HG03060 (cell line): ENCODE results near the gene CFAP410.

ENCODE experiments used
- ATAC-seq: cut with Tn5 transposase; IDR thresholded peaks from one replicate; pipeline ENCODE4 v1.9.1; 2021; ENCODE audit warnings: low read depth, moderate number of reproducible peaks; ENCODE audit not compliant: unreplicated experiment

Gene CFAP410

DNA sequence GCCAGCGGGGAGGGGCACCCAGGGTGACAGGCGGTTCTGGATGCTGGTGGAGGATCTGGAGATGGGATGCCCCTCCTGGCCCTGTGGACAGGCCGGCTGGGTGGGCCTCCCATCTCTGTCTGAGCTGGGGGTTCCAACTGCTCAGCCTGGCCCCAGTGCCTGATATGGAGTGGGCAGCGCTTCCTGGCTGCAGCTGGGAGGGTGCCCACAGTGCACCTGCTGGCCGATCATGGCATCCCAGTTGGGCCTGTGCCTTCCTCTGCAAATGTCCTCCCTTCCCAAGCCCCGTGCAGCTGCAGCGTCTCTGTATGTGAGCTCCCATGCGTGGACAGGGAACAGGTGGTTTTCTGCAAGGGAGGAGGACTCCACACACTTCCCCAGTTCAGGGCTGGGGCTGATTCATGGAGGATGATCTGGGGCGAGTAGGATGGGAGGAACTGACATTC lies 37.2 kb downstream of the CFAP410 start:
- ATAC-seq, result no peak

GRCh38 chr21:44301141-44301540 lies 38.0 kb downstream of the CFAP410 start:
- ATAC-seq, result no peak

- ATAC-seq, result no peak
Measured at GRCh38 chr21:44300262-44300959, 38.8 kb downstream of the CFAP410 start.

- ATAC-seq, result no peak
Measured at GRCh38 chr21:44299458-44300261, 39.5 kb downstream of the CFAP410 start, which contains the start of gene PFKL. PFKL (plus strand) TSS chr21:44300053; CDS start chr21:44300106, 53 bp downstream.

GRCh38 chr21:44299085-44299457 lies 40.1 kb downstream of the CFAP410 start:
- no peak for ATAC-seq

DNA sequence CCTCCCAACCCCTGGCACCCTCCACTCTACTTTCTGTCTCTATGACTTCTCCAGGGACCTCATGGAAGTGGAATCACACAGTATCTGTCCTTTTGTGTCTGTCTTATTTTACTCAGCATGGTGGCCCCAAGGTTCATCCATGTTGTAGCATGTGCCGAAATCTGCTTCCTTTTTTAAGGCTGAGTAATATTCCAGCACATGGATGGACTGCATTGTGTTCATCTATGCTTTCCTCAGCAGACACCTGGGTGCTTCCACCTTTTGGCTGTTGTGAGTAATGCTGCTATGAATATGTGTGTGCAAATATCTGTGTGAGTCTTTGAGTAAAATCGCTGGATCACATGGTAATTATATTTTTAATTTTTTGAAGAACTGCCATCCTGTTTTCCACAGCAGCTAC lies 40.9 kb downstream of the CFAP410 start:
- ATAC-seq, result no peak

DNA sequence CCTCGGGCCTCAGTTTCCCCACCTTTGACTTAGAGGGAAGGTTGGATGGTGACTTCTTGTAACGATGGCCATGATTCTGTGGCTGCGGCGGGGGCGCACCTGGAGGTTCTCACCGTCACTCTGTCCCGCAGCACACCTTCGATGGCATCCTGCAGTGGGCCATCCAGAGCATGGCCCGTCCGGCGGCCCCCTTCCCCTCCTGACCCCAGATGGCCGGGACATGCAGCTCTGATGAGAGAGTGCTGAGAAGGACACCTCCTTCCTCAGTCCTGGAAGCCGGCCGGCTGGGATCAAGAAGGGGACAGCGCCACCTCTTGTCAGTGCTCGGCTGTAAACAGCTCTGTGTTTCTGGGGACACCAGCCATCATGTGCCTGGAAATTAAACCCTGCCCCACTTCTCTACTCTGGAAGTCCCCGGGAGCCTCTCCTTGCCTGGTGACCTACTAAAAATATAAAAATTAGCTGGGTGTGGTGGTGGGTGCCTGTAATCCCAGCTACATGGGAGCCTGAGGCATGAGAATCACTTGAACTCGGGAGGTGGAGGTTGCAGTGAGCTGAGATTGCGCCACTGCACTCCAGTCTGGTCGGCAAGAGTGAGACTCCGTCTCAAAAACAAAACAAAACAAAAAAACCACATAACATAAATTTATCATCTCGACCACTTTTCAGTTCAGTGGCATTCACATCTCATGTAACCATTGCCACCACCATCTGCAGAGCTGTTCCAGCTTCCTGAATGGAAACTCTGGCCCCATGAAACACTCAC lies 41.5 kb downstream of the CFAP410 start:
- no peak for ATAC-seq

DNA sequence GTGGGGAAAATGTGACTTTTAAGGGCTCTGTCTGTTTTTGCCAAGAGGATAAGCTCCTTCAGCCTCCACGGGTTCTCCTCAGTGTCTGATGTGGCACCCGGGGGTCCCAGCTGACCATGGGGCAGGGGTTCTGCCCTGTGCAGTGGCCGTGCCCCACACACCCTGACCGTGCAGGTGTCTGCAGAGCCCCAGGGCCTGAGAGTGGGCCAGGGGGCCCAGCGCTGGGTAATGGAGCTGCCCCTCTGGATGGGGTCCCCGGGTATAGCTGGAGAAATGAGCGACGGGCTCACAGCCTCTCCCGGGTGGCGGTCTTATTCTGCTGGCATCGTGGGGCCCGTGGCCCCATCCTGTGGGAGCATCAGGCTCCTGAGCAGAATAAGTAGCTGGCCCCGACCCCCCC lies 42.3 kb downstream of the CFAP410 start:
- no peak for ATAC-seq

GRCh38 chr21:44296103-44296519 lies 43.1 kb downstream of the CFAP410 start:
- ATAC-seq, result no peak

DNA sequence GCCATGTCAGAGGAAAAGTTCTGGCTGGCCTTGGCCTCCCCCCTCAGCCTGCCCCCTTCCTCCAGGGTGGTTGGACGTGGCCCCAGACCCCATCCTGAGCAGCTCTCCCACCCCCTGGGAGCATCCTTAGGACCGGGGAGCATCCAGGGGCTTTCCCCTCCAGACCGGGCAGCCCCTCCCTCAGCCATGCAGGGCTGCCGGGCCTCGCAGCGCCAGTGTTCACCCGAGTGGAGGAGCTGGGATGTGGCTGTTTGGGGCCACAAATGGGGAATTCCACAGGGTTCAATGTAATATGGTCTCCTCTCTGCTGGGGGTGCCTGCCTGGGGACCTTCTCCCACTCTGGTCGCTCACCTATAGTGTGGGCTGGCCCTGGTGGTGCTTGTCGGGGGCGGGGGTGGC lies 43.5 kb downstream of the CFAP410 start:
- ATAC-seq, result no peak

DNA sequence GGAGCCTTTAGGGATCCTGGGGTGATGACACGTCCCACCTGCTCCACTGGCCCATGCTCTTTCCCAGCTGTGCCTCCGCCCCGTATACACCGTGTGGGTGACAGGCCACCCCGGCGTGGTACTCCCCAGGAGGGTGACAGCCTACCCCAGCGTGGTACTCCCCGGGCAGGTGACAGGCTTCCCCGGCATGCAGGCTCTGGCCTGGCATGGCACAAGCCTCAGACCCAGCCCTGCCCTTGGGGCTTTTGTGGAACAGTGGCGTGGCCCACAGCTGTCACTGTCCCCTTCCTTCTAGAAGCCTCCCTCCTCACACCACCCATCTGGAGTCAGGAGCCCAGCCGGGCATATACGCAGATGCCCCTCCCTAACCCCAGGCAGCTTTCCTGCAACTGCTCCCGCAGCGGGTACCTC lies 44.0 kb downstream of the CFAP410 start:
- ATAC-seq, result no peak

DNA sequence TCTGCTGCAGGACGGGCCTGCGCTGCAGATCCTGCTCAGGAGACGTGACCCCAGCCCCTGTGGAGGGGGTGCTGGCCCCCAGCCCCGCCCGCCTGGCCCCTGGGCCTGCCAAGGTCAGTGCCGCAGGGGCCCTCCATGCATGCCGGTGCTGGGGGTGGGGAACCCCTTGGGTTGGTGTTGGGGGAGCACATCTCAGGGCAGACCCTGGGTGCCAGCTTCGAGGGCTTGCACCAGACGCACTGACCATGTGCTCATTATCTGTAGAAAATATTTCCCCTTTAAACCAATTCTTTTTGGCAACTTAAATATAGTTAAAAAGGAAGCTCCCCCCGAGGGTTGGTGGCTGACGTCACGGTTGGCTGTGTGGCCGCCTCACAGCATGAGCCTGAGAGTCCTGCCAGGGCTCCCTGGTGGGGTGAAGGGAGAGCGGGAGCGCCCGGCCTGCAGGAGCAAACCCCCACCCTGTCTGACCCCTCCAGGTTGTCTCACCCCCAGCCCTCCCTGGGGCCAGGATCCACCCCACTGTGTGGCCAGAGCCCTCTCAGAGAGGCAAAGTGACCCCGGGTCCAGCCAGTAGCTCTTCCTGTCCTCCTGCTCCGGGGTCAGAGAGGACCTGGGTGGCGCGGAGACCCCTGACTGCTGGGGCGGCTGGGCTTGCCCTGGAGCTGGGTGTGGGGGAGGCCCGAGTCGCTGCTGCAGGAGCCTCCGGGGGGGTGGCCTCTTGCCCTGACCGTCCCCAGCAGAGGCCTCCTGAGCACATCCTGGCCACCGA lies 44.6 kb downstream of the CFAP410 start:
- ATAC-seq, result no peak

DNA sequence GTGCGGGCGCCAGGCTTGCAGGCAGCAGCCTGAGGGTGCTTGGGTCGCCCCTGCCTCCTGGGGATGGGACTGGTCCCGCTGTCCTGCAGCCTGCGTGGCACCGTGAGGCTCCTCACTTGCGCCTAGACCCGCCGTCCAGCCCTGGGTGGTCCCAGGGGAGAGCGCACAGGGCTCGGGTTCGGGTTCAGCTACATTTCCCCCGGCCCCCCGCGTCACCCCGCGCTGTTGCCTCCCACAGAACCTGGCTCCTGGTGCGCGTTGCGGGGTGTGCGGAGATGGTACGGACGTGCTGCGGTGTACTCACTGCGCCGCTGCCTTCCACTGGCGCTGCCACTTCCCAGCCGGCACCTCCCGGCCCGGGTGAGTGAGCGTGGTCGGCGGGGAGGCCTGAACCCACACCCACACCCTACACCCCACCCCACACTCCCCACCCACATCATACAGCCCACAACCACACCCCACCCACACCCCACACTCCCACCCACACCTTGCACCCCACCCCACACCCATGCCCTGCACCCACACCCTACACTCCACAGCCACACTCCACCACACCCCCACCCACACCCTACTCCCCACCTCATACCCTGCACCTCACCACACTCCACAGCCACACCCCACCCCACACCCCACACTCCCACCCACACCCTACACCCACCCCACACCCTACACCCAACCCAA lies 45.5 kb downstream of the CFAP410 start:
- no peak for ATAC-seq

- no peak for ATAC-seq
Measured at GRCh38 chr21:44292812-44293195, 46.4 kb downstream of the CFAP410 start.

GRCh38 chr21:44291936-44292811 lies 47.0 kb downstream of the CFAP410 start:
- no peak for ATAC-seq

GRCh38 chr21:44291078-44291935 lies 47.9 kb downstream of the CFAP410 start:
- no peak for ATAC-seq

DNA sequence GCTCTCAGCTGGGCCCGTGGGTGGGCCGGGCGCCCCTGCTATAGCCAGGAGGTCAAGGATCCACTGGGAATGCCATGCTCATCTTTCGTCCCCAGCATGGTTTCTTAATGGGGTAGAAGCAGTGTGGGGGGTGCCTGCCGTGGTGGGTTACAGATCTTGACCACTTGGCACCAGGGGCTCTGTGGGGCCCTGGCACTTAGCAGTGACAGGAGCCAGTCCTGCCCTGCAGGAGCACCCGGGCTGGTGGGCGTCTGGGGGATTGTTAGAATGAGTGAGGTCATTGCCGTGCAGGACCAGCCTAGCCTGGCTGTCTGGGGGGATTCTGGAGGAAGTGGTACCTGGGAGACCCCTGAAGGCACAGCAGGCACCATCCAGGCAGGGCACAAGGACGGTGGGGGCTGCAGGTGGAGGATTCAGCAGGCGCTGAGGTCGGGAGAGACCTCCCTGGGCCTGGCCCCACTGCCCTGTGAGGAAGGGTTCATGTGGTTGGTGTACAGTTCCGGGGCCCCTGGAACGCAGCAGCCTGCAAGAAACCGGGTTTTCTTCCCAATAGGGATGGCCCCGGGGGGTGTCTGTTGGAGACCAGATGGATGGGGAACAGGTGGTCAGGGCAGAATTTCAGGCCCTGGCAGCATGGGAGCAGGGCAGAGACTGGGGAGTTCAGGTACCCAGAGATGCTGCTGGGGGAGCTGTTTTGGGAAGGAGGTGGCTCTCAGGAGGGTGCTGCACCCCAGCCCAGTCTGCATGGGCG lies 48.7 kb downstream of the CFAP410 start:
- no peak for ATAC-seq
